Endothelial cell of umbilical vein (primary cell): ENCODE data around the gene LRP6.

Source experiments
- EZH2 ChIP-seq: IDR thresholded peaks from 2 replicates; pipeline ENCODE4 v1.6.1; 2012; ENCODE audit warnings: borderline replicate concordance, low read depth, mild to moderate bottlenecking, moderate library complexity, low read length, inconsistent platforms; ENCODE audit not compliant: severe bottlenecking
- POLR2A ChIP-seq: IDR thresholded peaks from 2 replicates; pipeline ENCODE4 v1.6.1; 2012; ENCODE audit warnings: low read depth, mild to moderate bottlenecking, control low read depth, low read length
- POLR2AphosphoS5 ChIP-seq: IDR thresholded peaks from 2 replicates; pipeline ENCODE4 v1.6.1; 2012; ENCODE audit warnings: low read depth, mild to moderate bottlenecking, control low read depth, low read length, moderate library complexity; ENCODE audit not compliant: insufficient read depth
- TF ChIP-seq, protein P1 (sequence below), 2 donors: IDR thresholded peaks; 1 replicate in 1 of 2; 2 replicates in 1 of 2; pipeline ENCODE4 v1.5.1; 2011; ENCODE audit warnings: low read length in 2 of 2, mild to moderate bottlenecking in 2 of 2, moderate library complexity in 2 of 2, control low read depth in 1 of 2, inconsistent platforms in 1 of 2, low read depth in 1 of 2; ENCODE audit not compliant: insufficient read depth in 1 of 2; ENCODE audit errors: extremely low read depth in 1 of 2
- TF ChIP-seq, protein P2 (sequence below): IDR thresholded peaks from 2 replicates; pipeline ENCODE4 v1.6.1; 2011; ENCODE audit not compliant: insufficient read depth, insufficient read length

DNA sequence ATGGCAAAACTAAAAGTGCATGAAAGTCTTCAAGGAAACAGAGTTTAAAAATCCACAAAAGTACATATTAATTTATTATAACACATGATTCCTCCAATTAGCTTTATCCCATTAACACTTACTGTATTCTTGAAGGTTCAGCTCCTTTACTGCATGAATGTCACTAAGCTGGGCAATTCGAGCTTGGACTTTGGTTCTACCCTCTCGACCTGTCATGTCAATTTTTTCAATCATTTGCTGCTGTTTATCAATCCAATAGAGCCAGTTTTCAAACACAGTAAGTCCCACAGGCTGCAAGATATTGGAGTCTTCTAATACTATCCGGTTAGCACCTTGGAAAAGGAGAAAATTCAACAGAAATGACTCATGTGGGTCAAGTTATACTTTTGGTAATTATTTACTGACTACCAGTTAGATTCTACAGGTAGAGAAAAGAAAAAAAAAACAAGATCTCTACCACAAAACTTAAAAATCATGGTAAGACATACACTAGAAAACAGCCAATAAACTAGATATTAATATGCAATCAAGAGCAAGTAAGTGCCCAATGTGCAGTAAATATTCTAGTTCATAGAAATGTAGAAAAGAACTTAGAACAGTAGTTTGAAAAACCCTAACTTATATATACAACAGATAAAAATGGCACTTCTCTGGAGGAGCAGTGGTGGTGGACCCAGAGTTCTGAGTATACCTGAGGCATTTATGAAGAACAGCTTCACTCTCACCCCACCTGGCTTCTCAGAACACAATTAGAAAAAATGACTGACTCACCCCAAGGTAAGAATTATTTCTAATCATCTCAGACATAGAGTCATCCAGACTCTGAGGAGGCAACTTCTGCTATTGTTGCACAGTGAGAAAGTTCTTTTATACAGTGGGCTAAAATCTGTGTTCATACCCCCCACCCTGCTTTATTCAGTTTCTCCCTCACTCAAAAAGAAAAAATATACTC lies 128.4 kb downstream of the LRP6 start:
- TF ChIP-seq POLR2A (no peak), EZH2 (no peak), POLR2AphosphoS5 (no peak)
- TF ChIP-seq, protein P1, sequence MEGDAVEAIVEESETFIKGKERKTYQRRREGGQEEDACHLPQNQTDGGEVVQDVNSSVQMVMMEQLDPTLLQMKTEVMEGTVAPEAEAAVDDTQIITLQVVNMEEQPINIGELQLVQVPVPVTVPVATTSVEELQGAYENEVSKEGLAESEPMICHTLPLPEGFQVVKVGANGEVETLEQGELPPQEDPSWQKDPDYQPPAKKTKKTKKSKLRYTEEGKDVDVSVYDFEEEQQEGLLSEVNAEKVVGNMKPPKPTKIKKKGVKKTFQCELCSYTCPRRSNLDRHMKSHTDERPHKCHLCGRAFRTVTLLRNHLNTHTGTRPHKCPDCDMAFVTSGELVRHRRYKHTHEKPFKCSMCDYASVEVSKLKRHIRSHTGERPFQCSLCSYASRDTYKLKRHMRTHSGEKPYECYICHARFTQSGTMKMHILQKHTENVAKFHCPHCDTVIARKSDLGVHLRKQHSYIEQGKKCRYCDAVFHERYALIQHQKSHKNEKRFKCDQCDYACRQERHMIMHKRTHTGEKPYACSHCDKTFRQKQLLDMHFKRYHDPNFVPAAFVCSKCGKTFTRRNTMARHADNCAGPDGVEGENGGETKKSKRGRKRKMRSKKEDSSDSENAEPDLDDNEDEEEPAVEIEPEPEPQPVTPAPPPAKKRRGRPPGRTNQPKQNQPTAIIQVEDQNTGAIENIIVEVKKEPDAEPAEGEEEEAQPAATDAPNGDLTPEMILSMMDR (IDR thresholded peaks at IDR 0.05; ENCODE audit: extremely low read depth in 1 of 2, insufficient read depth in 1 of 2, low read depth in 1 of 2, low read length in 2 of 2), result no peak
- TF ChIP-seq, protein P2, sequence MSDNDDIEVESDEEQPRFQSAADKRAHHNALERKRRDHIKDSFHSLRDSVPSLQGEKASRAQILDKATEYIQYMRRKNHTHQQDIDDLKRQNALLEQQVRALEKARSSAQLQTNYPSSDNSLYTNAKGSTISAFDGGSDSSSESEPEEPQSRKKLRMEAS, result no peak
